ENCODE measurements around the gene FILIP1L.

The FILIP1L gene

GRCh38 chr3:100039075-100039474 is 75.2 kb downstream of the FILIP1L start:
- DNase-seq = no peak

- DNase-seq = no peak
These were observed 80.3 kb downstream of the FILIP1L start for GRCh38 chr3:100033903-100034471.

- peak; percentile 39 for DNase-seq
These were observed 81.1 kb downstream of the FILIP1L start for GRCh38 chr3:100033184-100033583.

GRCh38 chr3:100032243-100032642 is 82.1 kb downstream of the FILIP1L start:
- no peak for DNase-seq

GRCh38 chr3:100030914-100031425 is 83.3 kb downstream of the FILIP1L start:
- DNase-seq = no peak

GRCh38 chr3:100030346-100030745 is 84.0 kb downstream of the FILIP1L start:
- no peak for DNase-seq

- DNase-seq = no peak
These were observed 84.6 kb downstream of the FILIP1L start for GRCh38 chr3:100029689-100030088.

- DNase-seq = no peak
These were observed 85.2 kb downstream of the FILIP1L start for GRCh38 chr3:100029052-100029451.

- no peak for DNase-seq
These were observed 87.0 kb downstream of the FILIP1L start for GRCh38 chr3:100027321-100027720.

GRCh38 chr3:100024520-100025303 is 89.6 kb downstream of the FILIP1L start:
- no peak for DNase-seq

- no peak for DNase-seq
These were observed 90.7 kb downstream of the FILIP1L start for GRCh38 chr3:100023595-100023994.

GRCh38 chr3:100023150-100023549 is 91.2 kb downstream of the FILIP1L start:
- peak; percentile 39 for DNase-seq

- no peak for DNase-seq
These were observed 91.8 kb downstream of the FILIP1L start for GRCh38 chr3:100022506-100022905.

- DNase-seq = no peak
These were observed 93.2 kb downstream of the FILIP1L start for GRCh38 chr3:100020876-100021644.

- no peak for DNase-seq
These were observed 94.6 kb downstream of the FILIP1L start for GRCh38 chr3:100019719-100020118.

GRCh38 chr3:100018806-100019205 is 95.5 kb downstream of the FILIP1L start:
- no peak for DNase-seq

GRCh38 chr3:100010087-100010417 is 104.2 kb downstream of the FILIP1L start:
- DNase-seq = no peak

GRCh38 chr3:100009276-100010086 is 104.8 kb downstream of the FILIP1L start:
- no peak for DNase-seq

GRCh38 chr3:100008081-100008698 is 106.1 kb downstream of the FILIP1L start:
- DNase-seq = no peak

- no peak for DNase-seq
These were observed 107.0 kb downstream of the FILIP1L start for GRCh38 chr3:100007313-100007712.

GRCh38 chr3:100006570-100007271 is 107.6 kb downstream of the FILIP1L start:
- no peak for DNase-seq

Data from right hindlimb (tissue), 1 donor.